C4-2B (cell line): Measurements from ENCODE around the gene DCDC2.

Experiments
- CTCF ChIP-seq: fragments of 450-650 bp; conservative IDR thresholded peaks from 2 replicates; pipeline ENCODE4 v1.5.1; 2017; ENCODE audit warnings: mild to moderate bottlenecking
- ZFX ChIP-seq: fragments of 450-650 bp; IDR thresholded peaks from 2 replicates; pipeline ENCODE4 v1.6.1; 2017

GRCh38 chr6:24405262-24405661, 47.4 kb upstream of the DCDC2 start:
- TF ChIP-seq CTCF (no peak), ZFX (no peak)
